ENCODE data around the gene LSM2. TPM values are rescaled to one million over a fixed set of nuclear protein-coding genes. Genes with fewer than 3 reads are reported as not detected.
"Not testable (repeated sequence)": the region's sequence is repeated elsewhere in the genome, so short reads cannot be mapped to it uniquely, and the experiment has no call there.

Gene LSM2
- total RNA-seq, 1 donor from 2014 or later: 61.3 TPM

DNA sequence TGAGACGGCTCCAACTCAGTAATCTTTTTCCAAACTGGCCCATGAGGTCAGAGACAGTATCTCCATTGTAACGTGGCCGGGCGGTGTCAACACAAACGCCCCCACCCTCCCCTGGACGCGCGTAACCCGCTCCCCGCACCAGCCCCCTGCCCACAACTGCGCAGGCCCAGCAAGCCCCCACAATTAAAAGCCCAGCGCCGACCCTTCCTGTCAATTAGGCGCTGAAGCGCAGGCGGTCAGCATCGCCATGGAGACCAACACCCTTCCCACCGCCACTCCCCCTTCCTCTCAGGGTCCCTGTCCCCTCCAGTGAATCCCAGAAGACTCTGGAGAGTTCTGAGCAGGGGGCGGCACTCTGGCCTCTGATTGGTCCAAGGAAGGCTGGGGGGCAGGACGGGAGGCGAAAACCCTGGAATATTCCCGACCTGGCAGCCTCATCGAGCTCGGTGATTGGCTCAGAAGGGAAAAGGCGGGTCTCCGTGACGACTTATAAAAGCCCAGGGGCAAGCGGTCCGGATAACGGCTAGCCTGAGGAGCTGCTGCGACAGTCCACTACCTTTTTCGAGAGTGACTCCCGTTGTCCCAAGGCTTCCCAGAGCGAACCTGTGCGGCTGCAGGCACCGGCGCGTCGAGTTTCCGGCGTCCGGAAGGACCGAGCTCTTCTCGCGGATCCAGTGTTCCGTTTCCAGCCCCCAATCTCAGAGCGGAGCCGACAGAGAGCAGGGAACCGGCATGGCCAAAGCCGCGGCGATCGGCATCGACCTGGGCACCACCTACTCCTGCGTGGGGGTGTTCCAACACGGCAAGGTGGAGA lies 8.5 kb upstream of the LSM2 start, which contains the start of the genes HSPA1A and HSPA1L:
Gene HSPA1A, plus strand, starts transcription at position 519 of the 814 bp plus-strand sequence. Its CDS starts 214 bp downstream, at position 733.
Gene HSPA1L, minus strand, starts transcription at position 259 of the 814 bp plus-strand sequence. CDS start 3,311 bp downstream, outside the sequence.
- Histone ChIP-seq H3K27ac (peak within 1 kb of the TSS; percentile 96), H3K4me3 (peak within 1 kb of the TSS; percentile 50 to 72), H3K4me1 (peaks cover 7 to 24% of the 10 kb centered on the region in 2 donors), H3K27me3 (no peaks in the 10 kb centered on the region), H3K9me3 (no peaks in the 10 kb centered on the region), H3K36me3 (no peaks in the 10 kb centered on the region)
- peak; percentile 90 to 98 for DNase-seq (ENCODE audit: low spot score in 2 of 2)
- intact Hi-C loops (cut with DNase I): loop anchor here (2.0 to 10.0 kb wide), 2 partner anchors 20 to 1160 kb away; partner anchors contain the start of gene VARS1
- TF ChIP-seq, protein P1, sequence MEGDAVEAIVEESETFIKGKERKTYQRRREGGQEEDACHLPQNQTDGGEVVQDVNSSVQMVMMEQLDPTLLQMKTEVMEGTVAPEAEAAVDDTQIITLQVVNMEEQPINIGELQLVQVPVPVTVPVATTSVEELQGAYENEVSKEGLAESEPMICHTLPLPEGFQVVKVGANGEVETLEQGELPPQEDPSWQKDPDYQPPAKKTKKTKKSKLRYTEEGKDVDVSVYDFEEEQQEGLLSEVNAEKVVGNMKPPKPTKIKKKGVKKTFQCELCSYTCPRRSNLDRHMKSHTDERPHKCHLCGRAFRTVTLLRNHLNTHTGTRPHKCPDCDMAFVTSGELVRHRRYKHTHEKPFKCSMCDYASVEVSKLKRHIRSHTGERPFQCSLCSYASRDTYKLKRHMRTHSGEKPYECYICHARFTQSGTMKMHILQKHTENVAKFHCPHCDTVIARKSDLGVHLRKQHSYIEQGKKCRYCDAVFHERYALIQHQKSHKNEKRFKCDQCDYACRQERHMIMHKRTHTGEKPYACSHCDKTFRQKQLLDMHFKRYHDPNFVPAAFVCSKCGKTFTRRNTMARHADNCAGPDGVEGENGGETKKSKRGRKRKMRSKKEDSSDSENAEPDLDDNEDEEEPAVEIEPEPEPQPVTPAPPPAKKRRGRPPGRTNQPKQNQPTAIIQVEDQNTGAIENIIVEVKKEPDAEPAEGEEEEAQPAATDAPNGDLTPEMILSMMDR (IDR thresholded peaks at IDR 0.05): no peak

DNA sequence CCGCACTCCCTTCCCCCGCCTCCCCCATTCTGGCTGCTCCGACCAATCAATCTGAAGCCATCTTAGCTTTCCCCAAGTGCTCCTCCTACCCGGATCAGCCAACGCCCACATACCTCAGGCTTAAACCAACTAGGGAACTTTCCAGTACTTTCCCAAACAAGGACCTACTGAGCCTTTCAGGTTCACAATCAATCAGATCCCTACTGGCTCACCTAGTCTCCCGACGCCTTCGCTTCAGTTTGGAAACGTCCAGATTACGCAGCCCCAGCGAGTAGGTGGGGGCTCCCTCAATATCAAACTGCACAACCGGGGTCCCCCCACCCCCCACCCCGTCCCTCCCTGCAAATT lies 7.9 kb upstream of the LSM2 start:
- Histone ChIP-seq H3K36me3 (no peaks in the 10 kb centered on the region), H3K27me3 (no peaks in the 10 kb centered on the region), H3K9me3 (no peaks in the 10 kb centered on the region), H3K4me1 (peaks cover 7 to 18% of the 10 kb centered on the region in 2 donors), H3K4me3 (peak overlapping the region; percentile 50 to 72), H3K27ac (peak overlapping the region; percentile 96)
- intact Hi-C loops (cut with DNase I): loop anchor here (2.0 to 10.0 kb wide), 2 partner anchors 20 to 1160 kb away; partner anchors contain the start of gene VARS1
- peak; percentile 90 to 97 for DNase-seq (ENCODE audit: low spot score in 2 of 2)
- TF ChIP-seq, protein P1 (IDR thresholded peaks at IDR 0.05): no peak

DNA sequence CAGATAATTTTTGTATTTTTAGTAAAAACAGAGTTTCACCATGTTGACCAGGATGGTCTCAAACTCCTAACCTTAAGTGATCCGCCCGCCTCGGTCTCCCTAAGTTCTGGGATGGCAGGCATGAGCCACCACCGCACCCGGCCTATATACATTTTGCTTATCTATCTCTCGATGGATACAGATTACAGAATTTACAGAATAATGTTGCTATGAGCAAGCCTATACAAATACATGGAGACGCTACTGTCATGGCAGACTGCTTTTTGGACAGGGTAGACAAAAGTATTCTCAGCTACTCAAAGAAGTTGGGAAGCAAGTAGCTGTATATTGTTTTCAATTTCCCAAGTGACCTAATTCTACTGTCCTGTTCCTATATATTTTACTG lies 6.7 kb upstream of the LSM2 start:
- intact Hi-C loops (cut with DNase I): loop anchor here (10.0 kb wide), 1 partner anchor 1161 kb away; no protein-coding TSS in a partner anchor
- DNase-seq (ENCODE audit: low spot score in 2 of 2): no peak
- Histone ChIP-seq H3K27ac (peak overlapping the region; percentile 96), H3K4me1 (peaks cover 7 to 11% of the 10 kb centered on the region in 2 donors), H3K4me3 (peak overlapping the region in 1 of 2 donors; percentile 72), H3K27me3 (no peaks in the 10 kb centered on the region), H3K36me3 (no peaks in the 10 kb centered on the region), H3K9me3 (no peaks in the 10 kb centered on the region)
- TF ChIP-seq, protein P1 (IDR thresholded peaks at IDR 0.05): no peak

DNA sequence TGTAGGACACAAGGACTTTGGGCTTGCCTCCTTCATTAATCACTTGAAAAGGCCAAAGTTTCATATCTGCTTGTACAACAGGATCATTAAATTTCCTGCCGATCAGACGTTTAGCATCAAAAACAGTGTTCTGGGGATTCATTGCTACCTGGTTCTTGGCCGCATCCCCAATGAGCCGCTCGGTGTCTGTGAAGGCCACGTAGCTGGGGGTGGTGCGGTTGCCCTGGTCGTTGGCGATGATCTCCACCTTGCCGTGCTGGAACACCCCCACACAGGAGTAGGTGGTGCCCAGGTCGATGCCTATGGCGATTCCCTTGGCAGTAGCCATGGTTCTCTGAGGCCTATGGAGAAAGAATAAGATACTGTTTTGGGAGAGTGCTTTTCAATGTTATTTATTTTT lies 4.9 kb upstream of the LSM2 start:
- no peak for DNase-seq (ENCODE audit: low spot score in 2 of 2)
- Histone ChIP-seq H3K27me3 (no peaks in the 10 kb centered on the region), H3K9me3 (no peaks in the 10 kb centered on the region), H3K4me1 (peaks cover 4 to 17% of the 10 kb centered on the region in 2 donors), H3K4me3 (no peak overlapping the region), H3K27ac (no peak overlapping the region), H3K36me3 (no peaks in the 10 kb centered on the region)
- intact Hi-C loops (cut with DNase I): loop anchor here (10.0 kb wide), 1 partner anchor 1163 kb away; no protein-coding TSS in a partner anchor
- TF ChIP-seq, protein P1 (IDR thresholded peaks at IDR 0.05): no peak

DNA sequence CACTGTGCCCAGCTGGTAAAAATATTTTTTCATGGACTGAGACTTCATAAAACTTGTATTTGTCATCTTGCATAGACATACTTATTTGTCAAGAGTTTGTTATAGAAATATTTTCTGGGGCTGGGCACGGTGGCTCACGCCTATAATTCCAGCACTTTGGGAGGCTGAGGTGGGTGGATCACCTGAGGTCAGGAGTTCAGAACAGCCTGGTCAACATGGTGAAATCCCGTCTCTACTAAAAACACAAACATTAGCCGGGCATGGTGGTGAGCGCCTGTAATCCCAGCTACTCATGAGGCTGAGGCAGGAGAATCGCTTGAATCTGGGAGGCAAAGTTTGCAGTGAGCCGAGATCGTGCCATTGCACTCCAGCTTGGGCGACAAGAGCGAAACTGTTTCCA lies 1.8 kb upstream of the LSM2 start:
- intact Hi-C loops (cut with DNase I); H3K4me3 ChIP-seq; H3K9me3 ChIP-seq; DNase-seq (ENCODE audit: low spot score in 2 of 2); H3K36me3 ChIP-seq; H3K27me3 ChIP-seq; H3K27ac ChIP-seq: not testable (repeated sequence)
- H3K4me1 ChIP-seq: peaks cover 0 to 15% of the 10 kb centered on the region in 2 donors

DNA sequence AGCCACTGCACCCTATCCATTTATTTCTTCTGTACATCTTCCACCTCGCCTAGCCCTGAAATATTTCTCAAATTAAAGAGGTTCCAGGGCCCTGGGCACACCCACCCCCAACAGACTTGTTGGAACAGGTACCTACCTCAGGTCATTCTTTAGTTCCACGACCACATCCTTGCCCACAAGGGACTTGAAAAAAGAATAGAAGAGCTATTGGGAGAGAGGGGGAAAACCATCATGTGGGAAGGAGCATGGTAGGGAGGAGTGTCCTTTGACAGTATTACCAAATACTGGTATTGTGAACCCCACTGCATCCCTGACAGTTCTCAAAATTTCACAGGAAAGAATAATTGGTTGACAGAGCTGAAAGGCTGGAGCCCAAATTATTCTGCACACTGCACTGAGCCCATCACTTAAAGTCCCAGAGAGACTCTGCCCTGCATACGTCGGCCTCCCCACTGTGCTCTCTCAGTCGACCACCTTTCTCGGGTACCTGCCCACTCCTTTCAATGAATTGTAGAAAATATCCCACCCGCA lies 762 bp downstream of the LSM2 start:
- peak overlapping the region; percentile 95 to 96 for H3K27ac ChIP-seq
- no peaks in the 10 kb centered on the region for H3K9me3 ChIP-seq
- H3K4me1 ChIP-seq: peaks cover 0 to 15% of the 10 kb centered on the region in 2 donors
- intact Hi-C loops (cut with DNase I): loop anchor here (1.0 kb wide), 2 partner anchors 10 to 28 kb away; no protein-coding TSS in a partner anchor
- no peak for DNase-seq (ENCODE audit: low spot score in 2 of 2)
- H3K27me3 ChIP-seq: no peaks in the 10 kb centered on the region
- TF ChIP-seq, protein P1 (IDR thresholded peaks at IDR 0.05): no peak
- peaks cover 3 to 10% of the 10 kb centered on the region in 2 donors for H3K36me3 ChIP-seq
- H3K4me3 ChIP-seq: peak overlapping the region; percentile 79 to 82

DNA sequence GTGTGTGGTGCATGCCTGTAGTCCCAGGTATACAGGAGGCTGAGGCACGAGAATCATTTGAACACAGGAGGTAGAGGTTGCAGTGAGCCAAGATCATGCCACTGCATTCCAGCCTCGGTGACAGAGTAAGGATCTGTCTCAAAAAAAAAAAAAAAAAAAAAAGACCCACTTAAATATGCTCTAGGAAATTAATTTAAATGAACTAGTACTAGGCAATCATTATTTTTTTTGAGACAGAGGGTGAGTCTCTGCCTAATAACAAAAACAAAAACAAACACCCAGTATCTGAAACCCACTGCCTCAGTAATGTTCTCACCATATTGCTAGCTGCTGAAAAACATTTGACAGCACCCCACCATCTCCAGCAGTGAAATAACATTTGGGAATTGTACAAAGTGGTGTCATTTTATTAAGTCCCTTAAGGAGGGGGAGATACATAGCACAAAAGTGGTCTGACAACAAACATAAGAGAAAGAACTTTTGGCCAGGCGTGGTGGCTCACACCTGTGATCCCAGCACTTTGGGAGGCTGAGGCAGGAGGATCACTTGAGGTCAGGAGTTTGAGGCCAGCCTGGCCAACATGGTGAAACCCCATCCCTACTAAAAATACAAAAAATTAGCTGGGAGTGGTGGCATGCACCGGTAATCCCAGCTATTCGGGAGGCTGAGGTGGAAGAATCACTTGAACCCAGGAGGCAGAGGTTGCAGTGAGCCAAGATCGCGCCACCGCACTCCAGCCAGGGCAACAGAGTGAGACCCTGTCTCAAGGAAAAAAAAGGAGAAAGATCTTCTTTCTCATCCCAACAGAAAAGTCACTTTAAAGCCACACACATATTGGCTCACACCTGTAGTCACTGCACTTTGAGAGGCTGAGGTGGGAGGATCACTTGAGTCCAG lies 5.5 kb downstream of the LSM2 start:
- H3K27me3 ChIP-seq; H3K9me3 ChIP-seq; DNase-seq (ENCODE audit: low spot score in 2 of 2); H3K4me3 ChIP-seq; H3K36me3 ChIP-seq; intact Hi-C loops (cut with DNase I); H3K27ac ChIP-seq: not testable (repeated sequence)
- H3K4me1 ChIP-seq: peaks cover 0 to 15% of the 10 kb centered on the region in 2 donors

All from ascending aorta (tissue), 2 donors.